Large intestine (tissue), 3 donors: Measurements from ENCODE around the gene SAYSD1. TPM values are rescaled to one million over a fixed set of nuclear protein-coding genes. Genes with fewer than 3 reads are reported as not detected.

Source experiments
- DNase-seq, 2 donors: peaks; one replicate each; pipeline versions ENCODE4 v3.0.0 to v3.0.0-alpha.2; 2013
- H3K27ac ChIP-seq: one replicate; pipeline ENCODE4 v1.5.1; 2013; ENCODE audit warnings: low read length
- H3K27me3 ChIP-seq: 2 replicates; pipeline ENCODE4 v1.6.1; 2013; ENCODE audit warnings: low read length; ENCODE audit not compliant: control insufficient read depth, insufficient read depth
- H3K36me3 ChIP-seq: 2 replicates; pipeline ENCODE4 v1.6.1; 2013; ENCODE audit warnings: low read length; ENCODE audit not compliant: control insufficient read depth, insufficient read depth
- H3K4me1 ChIP-seq: one replicate; pipeline ENCODE4 v1.6.1; 2013; ENCODE audit warnings: low read length; ENCODE audit not compliant: control insufficient read depth, insufficient read depth
- H3K4me3 ChIP-seq: one replicate; pipeline ENCODE4 v1.5.1; 2013; ENCODE audit warnings: low read length
- H3K9me3 ChIP-seq: one replicate; pipeline ENCODE4 v1.6.1; 2013; ENCODE audit warnings: mild to moderate bottlenecking, low read depth, low read length, moderate library complexity; ENCODE audit not compliant: control insufficient read depth
- WGBS: methylation state at CpG from one replicate; pipeline ENCODE4 v1.1.5; 2013; ENCODE audit warnings: low lambda C conversion rate; ENCODE audit not compliant: insufficient coverage; 5-methylcytosine and 5-hydroxymethylcytosine counted together
- polyA plus RNA-seq: library from polyadenylated mRNA; unstranded; fragments of 120-200 nt; gene quantifications from one replicate; pipeline ENCODE4 v1.2.1, GENCODE V29; 2013

Gene SAYSD1
- polyA plus RNA-seq, 1 donor = 18.6 TPM

GRCh38 chr6:39093149-39093708 is 21.8 kb downstream of the SAYSD1 start:
- Histone ChIP-seq H3K27me3 (peaks cover 3% of the 10 kb centered on the region), H3K4me1 (no peaks in the 10 kb centered on the region), H3K27ac (no peak overlapping the region), H3K36me3 (no peaks in the 10 kb centered on the region), H3K4me3 (no peak overlapping the region), H3K9me3 (no peaks in the 10 kb centered on the region)
- no CpG with 5 or more reads among the region's 4 CpGs for WGBS
- no peak for DNase-seq

GRCh38 chr6:39092124-39092523 is 22.9 kb downstream of the SAYSD1 start:
- Histone ChIP-seq H3K36me3 (no peaks in the 10 kb centered on the region), H3K27me3 (peaks cover 9% of the 10 kb centered on the region), H3K27ac (no peak overlapping the region), H3K9me3 (no peaks in the 10 kb centered on the region), H3K4me3 (no peak overlapping the region), H3K4me1 (no peaks in the 10 kb centered on the region)
- no CpG with 5 or more reads among the region's 1 CpG for WGBS
- DNase-seq = peak; percentile 20 to 28

GRCh38 chr6:39091220-39091619 is 23.8 kb downstream of the SAYSD1 start:
- H3K4me3 ChIP-seq = no peak overlapping the region
- peaks cover 10% of the 10 kb centered on the region for H3K27me3 ChIP-seq
- WGBS = 100% methylated on average over 1 of the region's 7 CpGs
- DNase-seq = no peak
- H3K27ac ChIP-seq = no peak overlapping the region
- no peaks in the 10 kb centered on the region for H3K9me3 ChIP-seq
- H3K36me3 ChIP-seq = no peaks in the 10 kb centered on the region
- no peaks in the 10 kb centered on the region for H3K4me1 ChIP-seq

GRCh38 chr6:39090036-39090435 is 24.9 kb downstream of the SAYSD1 start:
- no peaks in the 10 kb centered on the region for H3K4me1 ChIP-seq
- H3K27ac ChIP-seq = no peak overlapping the region
- H3K36me3 ChIP-seq = no peaks in the 10 kb centered on the region
- H3K9me3 ChIP-seq = no peaks in the 10 kb centered on the region
- peaks cover 13% of the 10 kb centered on the region for H3K27me3 ChIP-seq
- WGBS = 80% methylated on average over 1 of the region's 4 CpGs
- no peak overlapping the region for H3K4me3 ChIP-seq
- no peak for DNase-seq

- no peaks in the 10 kb centered on the region for H3K4me1 ChIP-seq
- peak in 1 of 2 donors; percentile 30 for DNase-seq
- no peak overlapping the region for H3K27ac ChIP-seq
- H3K27me3 ChIP-seq = peaks cover 16% of the 10 kb centered on the region
- H3K36me3 ChIP-seq = no peaks in the 10 kb centered on the region
- H3K4me3 ChIP-seq = no peak overlapping the region
- no peaks in the 10 kb centered on the region for H3K9me3 ChIP-seq
- no CpG with 5 or more reads among the region's 4 CpGs for WGBS
These were observed 26.7 kb downstream of the SAYSD1 start for GRCh38 chr6:39088331-39088730.

GRCh38 chr6:39087197-39087596 is 27.8 kb downstream of the SAYSD1 start:
- Histone ChIP-seq H3K27me3 (peaks cover 16% of the 10 kb centered on the region), H3K4me3 (no peak overlapping the region), H3K4me1 (no peaks in the 10 kb centered on the region), H3K27ac (no peak overlapping the region), H3K36me3 (no peaks in the 10 kb centered on the region), H3K9me3 (no peaks in the 10 kb centered on the region)
- DNase-seq = no peak
- WGBS = no CpG with 5 or more reads among the region's 7 CpGs

- H3K27me3 ChIP-seq = peaks cover 16% of the 10 kb centered on the region
- no peaks in the 10 kb centered on the region for H3K4me1 ChIP-seq
- no peak overlapping the region for H3K4me3 ChIP-seq
- no peaks in the 10 kb centered on the region for H3K9me3 ChIP-seq
- H3K36me3 ChIP-seq = no peaks in the 10 kb centered on the region
- no peak overlapping the region for H3K27ac ChIP-seq
- DNase-seq = no peak
- no CpG with 5 or more reads among the region's 6 CpGs for WGBS
These were observed 28.3 kb downstream of the SAYSD1 start for GRCh38 chr6:39086711-39087110.

- DNase-seq = no peak
- H3K9me3 ChIP-seq = no peaks in the 10 kb centered on the region
- 87% methylated on average over 3 of the region's 7 CpGs for WGBS
- H3K27ac ChIP-seq = no peak overlapping the region
- H3K36me3 ChIP-seq = no peaks in the 10 kb centered on the region
- H3K4me1 ChIP-seq = no peaks in the 10 kb centered on the region
- peaks cover 16% of the 10 kb centered on the region for H3K27me3 ChIP-seq
- no peak overlapping the region for H3K4me3 ChIP-seq
These were observed 28.7 kb downstream of the SAYSD1 start for GRCh38 chr6:39086294-39086693.

- Histone ChIP-seq H3K9me3 (no peaks in the 10 kb centered on the region), H3K4me1 (no peaks in the 10 kb centered on the region), H3K27me3 (peaks cover 16% of the 10 kb centered on the region), H3K36me3 (no peaks in the 10 kb centered on the region), H3K4me3 (no peak overlapping the region), H3K27ac (peak overlapping the region; percentile 17)
- WGBS = 93% methylated on average over 3 of the region's 5 CpGs
- no peak for DNase-seq
These were observed 29.7 kb downstream of the SAYSD1 start for GRCh38 chr6:39085129-39085797.

GRCh38 chr6:39084506-39084905 is 30.5 kb downstream of the SAYSD1 start:
- no peaks in the 10 kb centered on the region for H3K36me3 ChIP-seq
- no peak overlapping the region for H3K4me3 ChIP-seq
- H3K9me3 ChIP-seq = no peaks in the 10 kb centered on the region
- no peaks in the 10 kb centered on the region for H3K4me1 ChIP-seq
- peak in 1 of 2 donors; percentile 25 for DNase-seq
- WGBS = no CpG with 5 or more reads among the region's 7 CpGs
- H3K27ac ChIP-seq = peak overlapping the region; percentile 17
- H3K27me3 ChIP-seq = peaks cover 16% of the 10 kb centered on the region

- no CpG with 5 or more reads among the region's 2 CpGs for WGBS
- no peaks in the 10 kb centered on the region for H3K9me3 ChIP-seq
- DNase-seq = no peak
- no peaks in the 10 kb centered on the region for H3K36me3 ChIP-seq
- no peak overlapping the region for H3K27ac ChIP-seq
- H3K4me3 ChIP-seq = no peak overlapping the region
- no peaks in the 10 kb centered on the region for H3K4me1 ChIP-seq
- H3K27me3 ChIP-seq = peaks cover 13% of the 10 kb centered on the region
These were observed 31.8 kb downstream of the SAYSD1 start for GRCh38 chr6:39083231-39083634.
